Smooth muscle cell (in vitro differentiated cells): Measurements from ENCODE around the gene CAMSAP2. TPM values are rescaled to one million over a fixed set of nuclear protein-coding genes. Genes with fewer than 3 reads are reported as not detected.

Source experiments
- DNase-seq: peaks from one replicate; lab custom pipeline; 2025; ENCODE audit not compliant: unreplicated experiment; lab: John Stamatoyannopoulos, UW
- H2AFZ ChIP-seq: fragments of 200-600 bp; sonication (generic); 2 replicates; pipeline ENCODE4 v1.6.0; 2016; ENCODE audit warnings: antibody characterized with exemption, low read depth, mild to moderate bottlenecking
- H3F3A ChIP-seq: fragments of 200-600 bp; sonication (generic); 2 replicates; pipeline ENCODE4 v1.6.0; 2017; ENCODE audit warnings: antibody characterized with exemption, low read depth
- H3K27ac ChIP-seq: fragments of 200-600 bp; sonication (generic); 2 replicates; pipeline ENCODE4 v1.5.1; 2016; ENCODE audit warnings: low read depth, mild to moderate bottlenecking
- H3K27me3 ChIP-seq: fragments of 200-600 bp; sonication (generic); 2 replicates; pipeline ENCODE4 v1.6.1; 2016; ENCODE audit warnings: low read depth, mild to moderate bottlenecking
- H3K36me3 ChIP-seq: fragments of 200-600 bp; sonication (generic); 2 replicates; pipeline ENCODE4 v1.5.1; 2016; ENCODE audit warnings: low read depth
- H3K4me1 ChIP-seq: fragments of 200-600 bp; sonication (generic); 2 replicates; pipeline ENCODE4 v1.5.1; 2016; ENCODE audit warnings: low read depth
- H3K4me2 ChIP-seq: fragments of 200-600 bp; sonication (generic); 2 replicates; pipeline ENCODE4 v1.6.0; 2016; ENCODE audit warnings: mild to moderate bottlenecking
- H3K4me3 ChIP-seq: fragments of 200-600 bp; sonication (generic); 2 replicates; pipeline ENCODE4 v1.5.1; 2016; ENCODE audit warnings: mild to moderate bottlenecking
- H3K79me2 ChIP-seq: fragments of 200-600 bp; sonication (generic); 2 replicates; pipeline ENCODE4 v1.6.0; 2016; ENCODE audit warnings: low read depth, mild to moderate bottlenecking
- H3K9ac ChIP-seq: fragments of 200-600 bp; sonication (generic); 2 replicates; pipeline ENCODE4 v1.6.0; 2016; ENCODE audit warnings: low read depth
- H3K9me3 ChIP-seq: fragments of 200-600 bp; sonication (generic); replicated peaks from 2 replicates; pipeline ENCODE4 v1.5.1; 2016; ENCODE audit warnings: low read depth
- H4K20me1 ChIP-seq: fragments of 200-600 bp; sonication (generic); 2 replicates; pipeline ENCODE4 v1.6.0; 2016; ENCODE audit warnings: low read depth
- CTCF ChIP-seq: fragments of 200-600 bp; sonication (generic); IDR thresholded peaks from 2 replicates; pipeline ENCODE4 v1.5.1; 2017; ENCODE audit warnings: borderline replicate concordance, mild to moderate bottlenecking, antibody characterized with exemption; ENCODE audit not compliant: insufficient read depth, poor library complexity, severe bottlenecking
- WGBS: methylation state at CpG from one replicate; pipeline ENCODE4 v1.1.7; 2016; ENCODE audit warnings: low lambda C conversion rate; 5-methylcytosine and 5-hydroxymethylcytosine counted together
- polyA plus RNA-seq: library from polyadenylated mRNA; unstranded; fragments of >200 nt; fragmentation: Nextera tagmentation; extraction: Ambion mirVana; gene quantifications from 2 replicates; pipeline ENCODE4 v1.2.1, GENCODE V29; 2016
- total RNA-seq: library from RNA; depleted of rRNA; stranded (reverse); fragments of >200 nt; gene quantifications from 2 replicates; pipeline ENCODE4 v1.2.3, GENCODE V29; 2014

The CAMSAP2 gene
- total and polyA plus RNA-seq, 2 experiments from 2014 or later, result 12.9 to 57.5 TPM

- Histone ChIP-seq H3K36me3 (no peaks in the 10 kb centered on the region), H4K20me1 (peaks cover 16% of the 10 kb centered on the region), H3K4me2 (no peak overlapping the region), H3K27me3 (no peaks in the 10 kb centered on the region), H3K4me3 (no peak overlapping the region), H3K9ac (no peak overlapping the region), H3K79me2 (no peaks in the 10 kb centered on the region), H2AFZ (no peak overlapping the region), H3F3A (no peaks in the 10 kb centered on the region), H3K4me1 (no peaks in the 10 kb centered on the region), H3K27ac (no peak overlapping the region), H3K9me3 (no peaks in the 10 kb centered on the region)
- TF ChIP-seq CTCF, result no peak
- DNase-seq, result no peak
- WGBS, result 78% methylated on average over 8 of the region's 8 CpGs
Measured at GRCh38 chr1:200901796-200902444, 163.2 kb downstream of the CAMSAP2 start.

- Histone ChIP-seq H3K4me2 (no peak overlapping the region), H3F3A (no peaks in the 10 kb centered on the region), H3K9ac (no peak overlapping the region), H3K9me3 (no peaks in the 10 kb centered on the region), H4K20me1 (no peaks in the 10 kb centered on the region), H3K79me2 (no peaks in the 10 kb centered on the region), H3K27me3 (no peaks in the 10 kb centered on the region), H3K27ac (no peak overlapping the region), H3K4me3 (no peak overlapping the region), H3K4me1 (no peaks in the 10 kb centered on the region), H3K36me3 (no peaks in the 10 kb centered on the region), H2AFZ (no peak overlapping the region)
- 94% methylated on average over 5 of the region's 5 CpGs for WGBS
- TF ChIP-seq CTCF, result no peak
- DNase-seq, result no peak
Measured at GRCh38 chr1:200903793-200904192, 165.1 kb downstream of the CAMSAP2 start.

GRCh38 chr1:200904772-200905171 is 166.1 kb downstream of the CAMSAP2 start:
- H3K4me2 ChIP-seq, result no peak overlapping the region
- H4K20me1 ChIP-seq, result no peaks in the 10 kb centered on the region
- TF ChIP-seq CTCF, result no peak
- H3K36me3 ChIP-seq, result peaks cover 2% of the 10 kb centered on the region
- DNase-seq, result no peak
- no peak overlapping the region for H3K4me3 ChIP-seq
- H3K27ac ChIP-seq, result peak overlapping the region; percentile 37
- H3K79me2 ChIP-seq, result no peaks in the 10 kb centered on the region
- no peaks in the 10 kb centered on the region for H3F3A ChIP-seq
- H3K9ac ChIP-seq, result no peak overlapping the region
- no peaks in the 10 kb centered on the region for H3K4me1 ChIP-seq
- H3K9me3 ChIP-seq, result no peaks in the 10 kb centered on the region
- H2AFZ ChIP-seq, result no peak overlapping the region
- no peaks in the 10 kb centered on the region for H3K27me3 ChIP-seq

GRCh38 chr1:200905411-200906052 is 166.8 kb downstream of the CAMSAP2 start:
- 54% methylated on average over 4 of the region's 4 CpGs for WGBS
- H3K79me2 ChIP-seq, result no peaks in the 10 kb centered on the region
- no peaks in the 10 kb centered on the region for H4K20me1 ChIP-seq
- DNase-seq, result no peak
- H2AFZ ChIP-seq, result no peak overlapping the region
- H3K9me3 ChIP-seq, result no peaks in the 10 kb centered on the region
- no peaks in the 10 kb centered on the region for H3K27me3 ChIP-seq
- no peak for TF ChIP-seq CTCF
- H3K4me3 ChIP-seq, result no peak overlapping the region
- no peak overlapping the region for H3K9ac ChIP-seq
- no peaks in the 10 kb centered on the region for H3K4me1 ChIP-seq
- H3K4me2 ChIP-seq, result no peak overlapping the region
- peak overlapping the region; percentile 37 for H3K27ac ChIP-seq
- peaks cover 6% of the 10 kb centered on the region for H3K36me3 ChIP-seq
- H3F3A ChIP-seq, result no peaks in the 10 kb centered on the region
